ENCODE data around the gene RNU5D-1.

- no peak for TF ChIP-seq CTCF (IDR thresholded peaks at IDR 0.05)
- TF ChIP-seq POLR2A (IDR thresholded peaks at IDR 0.05) = no peak
- TF ChIP-seq EP300 (IDR thresholded peaks at IDR 0.05) = no peak
Measured at GRCh38 chr1:44724955-44725698, 5.8 kb downstream of the RNU5D-1 start.

All from tibial nerve (tissue), 4 donors.